ENCODE measurements around the gene NUDT3.
A peak's percentile ranks its signal among the peaks of the same experiment; 100 is the strongest.
"Not testable (repeated sequence)": the region's sequence is repeated elsewhere in the genome, so short reads cannot be mapped to it uniquely, and the experiment has no call there.

Gene NUDT3

GRCh38 chr6:34247481-34248197 lies 144.8 kb downstream of the NUDT3 start:
- no peak for DNase-seq

- peak; percentile 46 for DNase-seq
Measured at GRCh38 chr6:34246563-34247391, 145.7 kb downstream of the NUDT3 start.

GRCh38 chr6:34246249-34246562 lies 146.3 kb downstream of the NUDT3 start:
- DNase-seq, result no peak

- DNase-seq, result not testable (repeated sequence)
Measured at GRCh38 chr6:34245761-34246140, 146.7 kb downstream of the NUDT3 start.

- DNase-seq, result not testable (repeated sequence)
Measured at GRCh38 chr6:34245032-34245760, 147.3 kb downstream of the NUDT3 start.

- DNase-seq, result peak; percentile 80
Measured at GRCh38 chr6:34243901-34244884, 148.3 kb downstream of the NUDT3 start.

- DNase-seq, result no peak
Measured at GRCh38 chr6:34243131-34243771, 149.2 kb downstream of the NUDT3 start.

- DNase-seq, result peak; percentile 20
Measured at GRCh38 chr6:34242252-34243130, 150.0 kb downstream of the NUDT3 start.

GRCh38 chr6:34241351-34242215 lies 150.9 kb downstream of the NUDT3 start:
- DNase-seq, result no peak

GRCh38 chr6:34240329-34241248 lies 151.9 kb downstream of the NUDT3 start:
- no peak for DNase-seq

GRCh38 chr6:34239893-34240292 lies 152.6 kb downstream of the NUDT3 start:
- no peak for DNase-seq

- no peak for DNase-seq
Measured at GRCh38 chr6:34239500-34239825, 153.0 kb downstream of the NUDT3 start.

GRCh38 chr6:34238585-34239499 lies 153.6 kb downstream of the NUDT3 start:
- DNase-seq, result no peak

- peak; percentile 78 for DNase-seq
Measured at GRCh38 chr6:34237722-34238584, 154.5 kb downstream of the NUDT3 start.

- peak; percentile 29 for DNase-seq
Measured at GRCh38 chr6:34237316-34237721, 155.2 kb downstream of the NUDT3 start.

GRCh38 chr6:34236443-34237315 lies 155.8 kb downstream of the NUDT3 start, which contains the start of gene HMGA1:
Gene HMGA1 (plus strand): TSS chr6:34236873. CDS start chr6:34240781, 3,908 bp downstream.
- peak; percentile 89 for DNase-seq

All from stimulated activated CD4-positive, alpha-beta T cell treated with anti-CD3 and anti-CD28 coated beads, Interleukin-1b, Interleukin-23, amount 100 ng/mL, for 48 hours (primary cell).